Amniotic epithelial cell (primary cell): ENCODE results near the gene CDH16.

Experiments used
- DNase-seq: peaks from one replicate; pipeline ENCODE4 v3.0.0-alpha.2; 2010; ENCODE audit warnings: low read depth

Gene CDH16

GRCh38 chr16:66894948-66895688 lies 23.6 kb downstream of the CDH16 start:
- peak; percentile 68 for DNase-seq

GRCh38 chr16:66894055-66894454 lies 24.6 kb downstream of the CDH16 start:
- DNase-seq, result no peak

GRCh38 chr16:66891797-66892196 lies 26.9 kb downstream of the CDH16 start:
- no peak for DNase-seq

DNA sequence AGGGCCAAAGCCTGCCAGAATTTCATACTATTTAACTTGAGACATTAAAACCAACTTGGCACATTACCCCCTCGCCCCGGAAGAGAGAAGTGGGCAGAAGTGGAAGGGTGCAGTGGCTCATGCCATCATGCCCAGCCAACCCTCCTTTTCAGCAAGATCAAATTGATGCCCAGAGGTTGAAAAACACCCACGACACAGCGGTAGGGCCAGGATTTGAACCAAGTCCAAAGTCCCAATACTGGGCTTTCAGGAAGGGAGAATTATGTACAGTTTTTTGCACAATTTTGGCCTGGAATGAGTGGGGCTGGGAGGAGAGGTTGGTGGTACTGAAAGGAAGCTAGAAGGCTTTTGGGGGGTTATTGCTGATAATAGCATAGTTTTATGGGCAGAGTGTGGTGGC lies 27.3 kb downstream of the CDH16 start:
- DNase-seq, result no peak

DNA sequence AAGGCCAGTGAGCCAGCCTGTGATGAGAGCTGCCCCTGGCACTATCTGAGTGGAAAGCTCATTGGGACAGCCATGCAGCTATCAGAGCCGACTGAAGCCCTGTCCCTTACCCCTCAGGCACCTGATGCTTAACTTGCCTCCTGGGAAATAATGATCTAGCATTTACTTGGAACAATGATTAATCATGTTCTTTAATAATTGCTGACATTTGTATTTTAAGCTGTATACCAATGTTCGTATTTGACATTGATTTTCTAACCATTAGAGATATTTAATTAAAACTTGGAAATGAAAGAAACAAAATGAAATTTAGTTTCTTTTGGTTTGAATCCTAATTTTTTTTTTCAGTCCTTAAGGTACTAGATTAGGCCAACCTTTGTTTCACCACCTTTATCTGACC lies 27.9 kb downstream of the CDH16 start:
- no peak for DNase-seq

DNA sequence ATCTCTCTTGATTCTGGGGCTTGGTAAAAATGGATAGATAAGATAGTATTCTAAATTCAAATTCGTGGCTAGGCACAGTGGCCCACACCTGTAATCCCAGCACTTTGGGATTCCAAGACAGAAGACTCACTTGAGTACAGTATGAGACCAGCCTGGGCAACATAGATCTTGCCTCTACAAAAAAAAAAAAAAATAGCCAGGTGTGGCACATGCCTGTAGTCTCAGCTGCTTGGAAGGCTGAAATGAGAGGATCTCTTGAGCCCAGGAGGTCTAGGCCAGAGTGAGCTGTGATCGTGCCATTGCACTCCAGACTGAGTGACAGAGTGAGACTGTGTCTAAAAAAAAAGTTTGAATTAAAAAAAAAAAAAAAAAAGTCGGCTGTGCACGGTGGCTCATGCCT lies 29.1 kb downstream of the CDH16 start:
- DNase-seq, result no peak

DNA sequence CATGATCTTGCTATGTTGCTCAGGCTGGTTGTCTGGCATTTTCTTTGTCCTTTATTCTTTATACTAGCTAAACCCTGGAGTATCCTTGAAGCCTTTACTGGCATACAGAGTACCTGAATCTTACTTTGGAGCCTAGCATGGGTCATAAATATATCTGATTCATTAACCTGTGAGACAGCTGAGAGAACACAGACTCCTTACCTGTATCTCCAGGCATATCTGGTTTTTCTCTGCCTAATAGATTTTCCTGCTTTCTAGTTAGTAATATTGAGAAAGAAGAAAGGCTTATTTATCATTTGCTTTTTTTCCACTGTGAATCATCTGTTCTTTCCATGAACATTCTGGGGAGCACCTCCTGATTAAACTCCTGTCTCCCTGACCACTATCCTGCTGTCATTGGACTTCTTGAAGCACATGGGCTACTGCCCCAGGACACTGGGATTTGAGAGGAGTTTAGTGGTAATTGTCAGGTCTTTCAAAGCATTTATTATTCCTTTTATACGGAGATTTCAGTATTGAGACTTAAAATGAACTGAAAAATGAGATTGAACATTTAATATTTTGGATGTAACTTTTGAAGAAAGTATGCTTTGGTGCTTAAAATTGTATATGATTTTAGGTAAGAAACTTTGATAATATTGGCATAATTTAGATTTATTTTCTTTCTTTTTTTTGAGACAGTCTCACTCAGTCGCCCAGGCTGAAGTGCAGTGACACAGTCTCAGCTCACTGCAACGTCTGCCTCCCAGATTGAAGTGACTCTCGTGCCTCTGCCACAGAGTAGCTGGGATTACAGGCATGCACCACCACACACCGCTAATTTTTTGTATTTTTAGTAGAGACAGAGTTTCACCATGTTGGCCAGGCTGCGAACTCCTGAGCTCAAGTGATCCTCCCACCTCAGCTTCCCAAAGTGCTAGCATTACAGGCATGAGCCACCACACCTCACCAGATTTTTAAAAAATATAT lies 29.8 kb downstream of the CDH16 start:
- peak; percentile 84 for DNase-seq

DNA sequence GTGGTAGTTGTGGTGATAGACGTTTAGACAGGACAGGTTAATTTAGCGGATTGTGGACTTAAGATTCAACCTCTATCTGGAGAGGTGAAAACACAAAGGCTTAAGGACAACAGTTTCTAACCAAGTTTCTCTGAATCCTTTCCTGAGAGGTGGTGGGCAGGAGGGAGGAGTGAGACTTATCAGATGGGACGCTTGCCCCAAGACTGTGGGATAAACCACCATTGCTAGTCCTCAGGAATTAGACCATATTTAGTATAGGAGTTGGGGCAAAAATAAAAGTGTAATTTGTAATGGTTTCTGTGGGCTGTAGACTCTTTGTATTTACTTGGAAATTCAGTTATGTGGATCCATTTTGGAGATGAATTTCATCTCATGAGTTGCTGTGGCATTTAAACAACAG lies 31.8 kb downstream of the CDH16 start:
- peak; percentile 83 for DNase-seq

- DNase-seq, result no peak
Measured at GRCh38 chr16:66886321-66886720, 32.4 kb downstream of the CDH16 start.

DNA sequence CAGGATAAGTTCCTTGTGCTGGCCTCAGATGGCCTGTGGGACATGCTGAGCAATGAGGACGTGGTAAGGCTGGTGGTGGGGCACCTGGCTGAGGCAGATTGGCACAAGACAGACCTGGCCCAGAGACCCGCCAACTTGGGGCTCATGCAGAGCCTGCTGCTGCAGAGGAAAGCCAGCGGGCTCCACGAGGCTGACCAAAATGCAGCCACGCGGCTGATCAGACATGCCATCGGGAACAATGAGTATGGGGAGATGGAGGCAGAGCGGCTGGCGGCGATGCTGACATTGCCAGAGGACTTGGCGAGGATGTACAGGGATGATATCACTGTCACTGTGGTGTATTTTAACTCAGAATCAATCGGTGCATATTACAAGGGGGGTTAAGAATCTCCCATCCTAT lies 33.2 kb downstream of the CDH16 start:
- no peak for DNase-seq

GRCh38 chr16:66882702-66883101 lies 36.0 kb downstream of the CDH16 start:
- DNase-seq, result no peak

- DNase-seq, result no peak
Measured at GRCh38 chr16:66881964-66882508, 36.6 kb downstream of the CDH16 start.

DNA sequence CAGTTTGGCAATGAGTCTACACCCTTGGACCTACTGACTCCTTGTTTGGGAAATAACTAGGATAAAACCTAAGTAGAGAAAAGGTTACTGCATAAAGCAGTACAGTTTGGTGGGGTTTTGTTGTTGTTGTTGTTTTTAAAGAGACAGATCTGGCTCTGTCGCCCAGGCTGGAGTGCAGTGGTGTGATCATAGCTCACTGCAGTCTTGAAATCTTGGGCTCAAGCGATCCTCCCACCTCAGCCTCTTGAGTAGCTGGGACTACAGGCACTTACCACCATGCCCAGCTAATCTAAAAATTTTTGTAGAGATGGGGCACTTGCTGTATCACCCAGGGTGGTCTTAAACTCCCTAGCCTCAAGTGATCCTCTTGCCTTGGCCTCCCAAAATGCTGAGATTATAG lies 37.1 kb downstream of the CDH16 start:
- no peak for DNase-seq

DNA sequence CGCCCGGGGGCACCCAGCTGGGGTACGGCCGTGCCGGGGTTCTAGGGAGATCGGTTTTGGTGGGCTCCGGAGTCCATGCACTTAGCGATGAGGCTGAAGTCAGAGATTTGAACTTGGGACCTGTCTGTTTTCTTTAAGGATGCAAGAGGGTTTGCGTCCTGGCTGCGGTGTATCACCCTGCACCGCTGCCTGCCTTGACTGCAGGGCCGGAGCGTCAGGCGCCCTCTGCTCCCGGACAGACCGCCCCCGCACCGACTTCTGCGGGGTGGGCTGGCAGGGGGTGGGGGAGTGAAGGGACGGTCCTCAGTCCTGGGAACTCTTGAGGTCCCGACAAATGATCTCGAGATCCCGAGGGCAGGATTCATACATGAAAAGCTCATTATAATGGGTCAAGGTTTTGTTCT lies 37.7 kb downstream of the CDH16 start:
- no peak for DNase-seq

GRCh38 chr16:66880288-66881013 lies 38.2 kb downstream of the CDH16 start, which contains the start of gene PDP2:
TSS of gene PDP2 (plus strand) at chr16:66880515. CDS start at chr16:66884285, 3,770 bp downstream.
- DNase-seq, result peak; percentile 85

DNA sequence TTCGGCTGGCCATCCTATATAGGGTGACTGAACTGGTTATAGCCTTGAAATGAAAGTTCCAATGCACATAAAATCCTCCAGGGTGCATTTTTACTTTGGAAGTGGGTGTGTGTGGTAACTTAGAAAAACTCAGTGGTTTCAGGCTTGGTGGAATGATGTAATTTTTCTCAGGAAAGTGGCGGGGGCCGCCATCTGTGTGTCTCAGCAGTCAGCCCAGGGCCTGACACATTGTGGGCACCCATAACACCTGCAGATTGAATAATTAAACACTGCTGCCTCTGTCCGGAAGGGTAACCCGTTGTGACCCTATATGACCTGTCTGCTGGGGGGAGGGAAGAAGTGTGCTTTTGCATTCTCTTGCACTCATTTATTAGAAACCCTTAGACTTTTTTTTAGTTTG lies 40.6 kb downstream of the CDH16 start:
- DNase-seq, result no peak

DNA sequence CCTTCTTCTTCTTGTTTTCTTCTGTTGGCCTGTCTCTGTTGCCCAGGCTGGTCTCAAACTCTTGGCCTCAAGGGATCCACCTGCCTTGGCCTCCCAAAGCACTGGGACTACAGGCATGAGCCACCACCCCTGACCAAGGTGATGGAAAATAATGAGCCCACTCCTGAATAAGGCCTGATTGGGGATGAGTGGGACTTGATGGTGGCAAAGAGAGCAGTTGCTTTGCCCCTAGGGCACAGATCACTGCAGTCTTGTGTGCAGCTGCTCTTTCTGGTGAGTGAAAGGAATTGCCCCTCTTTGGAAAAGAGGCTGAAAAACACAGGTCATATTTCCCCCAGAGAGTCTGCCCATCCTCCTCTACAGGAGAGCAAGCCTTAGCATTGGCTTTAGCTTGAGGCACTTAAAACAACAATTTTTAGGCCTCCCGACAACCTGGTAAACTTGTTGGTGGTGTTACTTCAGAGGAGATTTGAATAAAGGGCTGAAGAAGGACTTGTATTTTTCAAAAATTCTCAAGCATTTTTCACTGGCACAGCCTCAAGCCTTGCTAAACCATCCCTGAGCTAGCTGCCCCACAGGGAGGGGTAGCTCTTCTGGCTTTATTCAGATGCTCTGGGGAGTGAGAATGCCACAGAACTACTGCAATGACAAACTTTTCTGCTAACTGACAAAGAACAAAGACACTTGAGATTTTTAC lies 44.5 kb downstream of the CDH16 start:
- peak; percentile 81 for DNase-seq

GRCh38 chr16:66873685-66874055 lies 45.0 kb downstream of the CDH16 start:
- DNase-seq, result no peak

GRCh38 chr16:66872943-66873684 lies 45.6 kb downstream of the CDH16 start:
- peak; percentile 95 for DNase-seq

DNA sequence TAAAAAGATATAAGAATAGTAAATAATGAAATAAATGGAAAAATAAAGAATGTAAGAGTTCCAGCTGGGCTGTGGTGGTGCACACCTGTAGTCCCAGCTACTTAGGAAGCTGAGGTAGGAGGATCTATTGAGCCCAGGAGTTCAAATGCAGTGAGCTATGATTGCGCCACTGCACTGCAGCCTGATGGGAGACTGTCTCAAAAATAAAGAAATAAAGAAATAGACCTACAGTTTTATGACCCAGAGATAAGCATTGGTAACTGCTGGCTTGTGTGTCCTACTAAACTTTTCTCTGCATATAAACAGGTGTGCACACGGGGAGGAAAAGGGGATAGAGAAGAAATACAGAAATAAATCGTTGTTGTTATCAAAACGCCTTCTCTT lies 46.1 kb downstream of the CDH16 start:
- DNase-seq, result no peak

GRCh38 chr16:66871840-66872239 lies 46.8 kb downstream of the CDH16 start:
- DNase-seq, result no peak
